Middle frontal gyrus (tissue), 1 donor: ENCODE data around the gene BPGM.

Experiments used
- DNase-seq: peaks from one replicate; pipeline ENCODE4 v3.0.0-alpha.2; 2015; ENCODE audit warnings: low spot score; ENCODE audit errors: extremely low spot score

Gene BPGM

GRCh38 chr7:134646425-134647305, at the start of gene BPGM:
Gene BPGM, plus strand, starts transcription at chr7:134646853. Its CDS starts 14,655 bp downstream, at chr7:134661508.
- DNase-seq = peak; percentile 100

- no peak for DNase-seq
Measured at GRCh38 chr7:134599371-134599770, 47.3 kb upstream of the BPGM start.

GRCh38 chr7:134601459-134601858, 45.2 kb upstream of the BPGM start:
- no peak for DNase-seq

GRCh38 chr7:134602881-134603451, 43.7 kb upstream of the BPGM start:
- DNase-seq = no peak

- DNase-seq = peak; percentile 56
Measured at GRCh38 chr7:134605978-134606923, 40.4 kb upstream of the BPGM start.

GRCh38 chr7:134611611-134612151, 35.0 kb upstream of the BPGM start:
- no peak for DNase-seq

GRCh38 chr7:134612197-134612596, 34.5 kb upstream of the BPGM start:
- DNase-seq = no peak

- DNase-seq = no peak
Measured at GRCh38 chr7:134613623-134614347, 32.9 kb upstream of the BPGM start.

- DNase-seq = no peak
Measured at GRCh38 chr7:134616611-134617010, 30.0 kb upstream of the BPGM start.

- DNase-seq = no peak
Measured at GRCh38 chr7:134618756-134619530, 27.7 kb upstream of the BPGM start.

- peak; percentile 48 for DNase-seq
Measured at GRCh38 chr7:134619627-134620331, 26.9 kb upstream of the BPGM start.

GRCh38 chr7:134622303-134622995, 24.2 kb upstream of the BPGM start:
- no peak for DNase-seq

GRCh38 chr7:134623193-134623592, 23.5 kb upstream of the BPGM start:
- no peak for DNase-seq

GRCh38 chr7:134625550-134625949, 21.1 kb upstream of the BPGM start:
- DNase-seq = no peak

- DNase-seq = no peak
Measured at GRCh38 chr7:134627109-134627774, 19.4 kb upstream of the BPGM start.

- DNase-seq = no peak
Measured at GRCh38 chr7:134627775-134628153, 18.9 kb upstream of the BPGM start.

- no peak for DNase-seq
Measured at GRCh38 chr7:134629445-134629844, 17.2 kb upstream of the BPGM start.

- DNase-seq = no peak
Measured at GRCh38 chr7:134630237-134630636, 16.4 kb upstream of the BPGM start.
